ENCODE data around the gene VSIG1.

DNA sequence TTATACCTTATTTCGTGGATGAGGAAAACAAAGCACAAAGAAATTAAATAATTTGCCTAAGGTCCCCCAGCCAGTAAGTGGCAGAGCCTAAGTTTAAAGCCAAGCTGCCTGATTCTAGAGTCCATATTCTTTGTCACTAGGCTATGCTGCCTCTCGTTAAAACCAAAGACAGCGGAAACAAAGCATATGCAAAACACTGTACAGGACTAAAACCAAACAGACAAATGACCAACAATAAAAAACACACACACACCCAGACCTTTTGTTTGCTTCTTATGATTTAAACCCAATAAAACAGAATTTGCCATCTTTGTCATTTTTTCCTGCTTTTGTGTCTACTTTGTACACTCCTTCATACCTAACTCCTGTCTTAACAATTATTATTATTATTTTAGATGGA lies 10.1 kb upstream of the VSIG1 start:
- TF ChIP-seq, protein P1, sequence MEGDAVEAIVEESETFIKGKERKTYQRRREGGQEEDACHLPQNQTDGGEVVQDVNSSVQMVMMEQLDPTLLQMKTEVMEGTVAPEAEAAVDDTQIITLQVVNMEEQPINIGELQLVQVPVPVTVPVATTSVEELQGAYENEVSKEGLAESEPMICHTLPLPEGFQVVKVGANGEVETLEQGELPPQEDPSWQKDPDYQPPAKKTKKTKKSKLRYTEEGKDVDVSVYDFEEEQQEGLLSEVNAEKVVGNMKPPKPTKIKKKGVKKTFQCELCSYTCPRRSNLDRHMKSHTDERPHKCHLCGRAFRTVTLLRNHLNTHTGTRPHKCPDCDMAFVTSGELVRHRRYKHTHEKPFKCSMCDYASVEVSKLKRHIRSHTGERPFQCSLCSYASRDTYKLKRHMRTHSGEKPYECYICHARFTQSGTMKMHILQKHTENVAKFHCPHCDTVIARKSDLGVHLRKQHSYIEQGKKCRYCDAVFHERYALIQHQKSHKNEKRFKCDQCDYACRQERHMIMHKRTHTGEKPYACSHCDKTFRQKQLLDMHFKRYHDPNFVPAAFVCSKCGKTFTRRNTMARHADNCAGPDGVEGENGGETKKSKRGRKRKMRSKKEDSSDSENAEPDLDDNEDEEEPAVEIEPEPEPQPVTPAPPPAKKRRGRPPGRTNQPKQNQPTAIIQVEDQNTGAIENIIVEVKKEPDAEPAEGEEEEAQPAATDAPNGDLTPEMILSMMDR (IDR thresholded peaks at IDR 0.05) = no peak
- no peak for TF ChIP-seq POLR2A (IDR thresholded peaks at IDR 0.05)
